DND-41 (cell line): ENCODE results near the gene ACOT4.
"Not testable (repeated sequence)": the region's sequence is repeated elsewhere in the genome, so short reads cannot be mapped to it uniquely, and the experiment has no call there.

Source experiments
- CTCF ChIP-seq: IDR thresholded peaks from 2 replicates; pipeline ENCODE4 v1.5.1; 2012; ENCODE audit warnings: borderline replicate concordance, low read length, moderate library complexity, mild to moderate bottlenecking; ENCODE audit not compliant: poor library complexity, severe bottlenecking; ENCODE audit errors: extremely low read depth
- EZH2 ChIP-seq: IDR thresholded peaks from 3 replicates; pipeline ENCODE4 v1.6.1; 2012; ENCODE audit warnings: borderline replicate concordance, low read depth, mild to moderate bottlenecking, moderate library complexity, low read length, inconsistent platforms; ENCODE audit not compliant: severe bottlenecking

GRCh38 chr14:73570913-73571312, 20.8 kb upstream of the ACOT4 start:
- TF ChIP-seq EZH2, result not testable (repeated sequence)
- peak; percentile 65 for TF ChIP-seq CTCF
